Stimulated activated CD8-positive, alpha-beta memory T cell treated with anti-CD3 and anti-CD28 coated beads, Interleukin-4, amount 100 ng/mL, for 1 hour (primary cell): Measurements from ENCODE around the gene CD248.
"Not testable (repeated sequence)": the region's sequence is repeated elsewhere in the genome, so short reads cannot be mapped to it uniquely, and the experiment has no call there.

ENCODE experiments used
- DNase-seq, 2 donors: peaks; one replicate each; pipeline ENCODE4 v3.0.0-alpha.2; 2020; ENCODE audit warnings: low read depth in 2 of 2, low spot score in 1 of 2

The CD248 gene

GRCh38 chr11:66316849-66317251 is at the start of gene CD248:
Gene CD248 (minus strand): TSS chr11:66317044. CDS start chr11:66317027, 17 bp downstream.
- no peak for DNase-seq

- DNase-seq = no peak
Measured at GRCh38 chr11:66365711-66366619, 49.1 kb upstream of the CD248 start.

GRCh38 chr11:66365166-66365565 is 48.3 kb upstream of the CD248 start:
- DNase-seq = no peak

- peak; percentile 34 to 39 for DNase-seq
Measured at GRCh38 chr11:66363805-66364535, 47.1 kb upstream of the CD248 start.

- no peak for DNase-seq
Measured at GRCh38 chr11:66363187-66363601, 46.4 kb upstream of the CD248 start.

- no peak for DNase-seq
Measured at GRCh38 chr11:66362481-66363147, 45.8 kb upstream of the CD248 start.

GRCh38 chr11:66361502-66361941 is 44.7 kb upstream of the CD248 start:
- DNase-seq = no peak

- DNase-seq = no peak
Measured at GRCh38 chr11:66360406-66361073, 43.7 kb upstream of the CD248 start.

- no peak for DNase-seq
Measured at GRCh38 chr11:66359662-66360087, 42.8 kb upstream of the CD248 start.

GRCh38 chr11:66350560-66351235 is 33.9 kb upstream of the CD248 start:
- not testable (repeated sequence) for DNase-seq

- no peak for DNase-seq
Measured at GRCh38 chr11:66349084-66349386, 32.2 kb upstream of the CD248 start.

GRCh38 chr11:66347425-66348276 is 30.8 kb upstream of the CD248 start, which contains the start of gene B4GAT1:
Gene B4GAT1 (minus strand): TSS chr11:66347629. CDS start chr11:66347545, 84 bp downstream.
- peak; percentile 62 to 63 for DNase-seq

GRCh38 chr11:66346476-66347424 is 29.9 kb upstream of the CD248 start:
- no peak for DNase-seq

GRCh38 chr11:66345316-66345649 is 28.4 kb upstream of the CD248 start:
- DNase-seq = no peak

GRCh38 chr11:66344550-66345315 is 27.9 kb upstream of the CD248 start, which contains the start of gene BRMS1:
Gene BRMS1 (minus strand): TSS chr11:66345104. CDS start chr11:66342234, 2,870 bp downstream.
- DNase-seq = peak; percentile 90 to 95

- no peak for DNase-seq
Measured at GRCh38 chr11:66343176-66343575, 26.3 kb upstream of the CD248 start.

GRCh38 chr11:66341502-66342126 is 24.8 kb upstream of the CD248 start:
- DNase-seq = no peak
